Measurements from ENCODE around the gene YJEFN3.

GRCh38 chr19:19498255-19498991 lies 30.3 kb upstream of the YJEFN3 start:
- TF ChIP-seq CTCF (IDR thresholded peaks at IDR 0.05) (no peak), POLR2AphosphoS5 (IDR thresholded peaks at IDR 0.05) (no peak), POLR2A (IDR thresholded peaks at IDR 0.05) (no peak)

Measured in prostate gland (tissue), 2 donors.